OCI-LY7 (cell line): ENCODE results near the gene MRPL12.

ENCODE experiments used
- EZH2phosphoT487 ChIP-seq: fragments of 200-600 bp; sonication (generic); IDR thresholded peaks from 2 replicates; pipeline ENCODE4 v1.6.1; 2018; ENCODE audit warnings: low read depth, borderline replicate concordance, mild to moderate bottlenecking, mixed run types, antibody characterized with exemption, low read length, moderate library complexity, mixed read lengths
- TF ChIP-seq, protein P1 (sequence below): fragments of 200-600 bp; sonication (generic); conservative IDR thresholded peaks from 2 replicates; pipeline ENCODE4 v1.5.1; 2014; ENCODE audit warnings: mild to moderate bottlenecking, antibody characterized with exemption, low read length, moderate library complexity, mixed read lengths

DNA sequence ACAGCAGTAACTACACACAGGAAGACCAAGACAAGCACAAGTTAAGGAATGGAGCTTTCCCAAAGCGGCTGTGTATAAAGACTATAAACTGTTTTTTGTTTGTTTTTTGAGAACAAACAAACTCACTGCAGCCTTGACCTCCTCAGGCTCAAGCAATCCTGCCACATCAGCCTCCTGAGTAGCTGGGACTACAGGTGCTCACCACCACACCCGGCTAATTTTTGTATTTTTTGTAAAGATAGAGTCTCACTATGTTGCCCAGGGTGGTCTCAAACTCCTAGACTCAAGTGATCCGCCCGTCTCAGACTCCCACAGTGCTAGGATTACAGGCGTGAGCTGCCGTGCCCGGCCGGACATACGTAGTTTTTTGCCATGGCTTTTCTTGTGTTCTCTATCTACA, 42.7 kb upstream of the MRPL12 start:
- TF ChIP-seq, protein P1, sequence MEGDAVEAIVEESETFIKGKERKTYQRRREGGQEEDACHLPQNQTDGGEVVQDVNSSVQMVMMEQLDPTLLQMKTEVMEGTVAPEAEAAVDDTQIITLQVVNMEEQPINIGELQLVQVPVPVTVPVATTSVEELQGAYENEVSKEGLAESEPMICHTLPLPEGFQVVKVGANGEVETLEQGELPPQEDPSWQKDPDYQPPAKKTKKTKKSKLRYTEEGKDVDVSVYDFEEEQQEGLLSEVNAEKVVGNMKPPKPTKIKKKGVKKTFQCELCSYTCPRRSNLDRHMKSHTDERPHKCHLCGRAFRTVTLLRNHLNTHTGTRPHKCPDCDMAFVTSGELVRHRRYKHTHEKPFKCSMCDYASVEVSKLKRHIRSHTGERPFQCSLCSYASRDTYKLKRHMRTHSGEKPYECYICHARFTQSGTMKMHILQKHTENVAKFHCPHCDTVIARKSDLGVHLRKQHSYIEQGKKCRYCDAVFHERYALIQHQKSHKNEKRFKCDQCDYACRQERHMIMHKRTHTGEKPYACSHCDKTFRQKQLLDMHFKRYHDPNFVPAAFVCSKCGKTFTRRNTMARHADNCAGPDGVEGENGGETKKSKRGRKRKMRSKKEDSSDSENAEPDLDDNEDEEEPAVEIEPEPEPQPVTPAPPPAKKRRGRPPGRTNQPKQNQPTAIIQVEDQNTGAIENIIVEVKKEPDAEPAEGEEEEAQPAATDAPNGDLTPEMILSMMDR, result no peak
- TF ChIP-seq EZH2phosphoT487, result no peak
